Renal cortical epithelial cell (primary cell): ENCODE data around the gene FHDC1. TPM values are rescaled to one million over a fixed set of nuclear protein-coding genes. Genes with fewer than 3 reads are reported as not detected.

ENCODE experiments used
- DNase-seq: peaks from one replicate; pipeline ENCODE4 v3.0.0-alpha.2; 2011; ENCODE audit warnings: low read depth
- total RNA-seq: library from RNA; depleted of rRNA; stranded (reverse); fragments of >200 nt; gene quantifications from 2 replicates; pipeline ENCODE4 v1.2.3, GENCODE V29; 2014

FHDC1 gene
- total RNA-seq, 1 donor from 2014 or later: 5.5 TPM

- DNase-seq: peak; percentile 90
These were observed 45.2 kb downstream of the FHDC1 start for GRCh38 chr4:152981278-152981677.

- peak; percentile 74 for DNase-seq
These were observed 45.7 kb downstream of the FHDC1 start for GRCh38 chr4:152981842-152982241.

- no peak for DNase-seq
These were observed 47.1 kb downstream of the FHDC1 start for GRCh38 chr4:152983221-152983620.

- peak; percentile 94 for DNase-seq
These were observed 47.8 kb downstream of the FHDC1 start for GRCh38 chr4:152983774-152984411.

- no peak for DNase-seq
These were observed 52.8 kb downstream of the FHDC1 start for GRCh38 chr4:152988721-152989553.

GRCh38 chr4:152989554-152989970 is 53.4 kb downstream of the FHDC1 start:
- no peak for DNase-seq

GRCh38 chr4:152990471-152991131 is 54.5 kb downstream of the FHDC1 start:
- no peak for DNase-seq

GRCh38 chr4:152991398-152991797 is 55.3 kb downstream of the FHDC1 start:
- no peak for DNase-seq

- no peak for DNase-seq
These were observed 55.9 kb downstream of the FHDC1 start for GRCh38 chr4:152992027-152992426.

- no peak for DNase-seq
These were observed 56.3 kb downstream of the FHDC1 start for GRCh38 chr4:152992466-152992865.

GRCh38 chr4:152994038-152994437 is 57.9 kb downstream of the FHDC1 start:
- no peak for DNase-seq

- DNase-seq: no peak
These were observed 60.0 kb downstream of the FHDC1 start for GRCh38 chr4:152996111-152996571.

- no peak for DNase-seq
These were observed 60.5 kb downstream of the FHDC1 start for GRCh38 chr4:152996672-152997071.

GRCh38 chr4:152997288-152997687 is 61.2 kb downstream of the FHDC1 start:
- DNase-seq: no peak

- DNase-seq: peak; percentile 91
These were observed 61.8 kb downstream of the FHDC1 start for GRCh38 chr4:152997771-152998487.

GRCh38 chr4:152998861-152999260 is 62.7 kb downstream of the FHDC1 start:
- no peak for DNase-seq

- DNase-seq: no peak
These were observed 63.4 kb downstream of the FHDC1 start for GRCh38 chr4:152999346-153000075.

- DNase-seq: no peak
These were observed 63.9 kb downstream of the FHDC1 start for GRCh38 chr4:153000076-153000420.

GRCh38 chr4:153001626-153002025 is 65.5 kb downstream of the FHDC1 start:
- DNase-seq: no peak

- DNase-seq: no peak
These were observed 66.0 kb downstream of the FHDC1 start for GRCh38 chr4:153002110-153002509.

- no peak for DNase-seq
These were observed 68.1 kb downstream of the FHDC1 start for GRCh38 chr4:153004081-153004850.
